Loucy (cell line): ENCODE data around the gene CIDEA.
"Not testable (repeated sequence)": the region's sequence is repeated elsewhere in the genome, so short reads cannot be mapped to it uniquely, and the experiment has no call there.

ENCODE experiments used
- H2AFZ ChIP-seq: fragments of 200-600 bp; sonication (generic); 2 replicates; pipeline ENCODE4 v1.6.0; 2016; ENCODE audit warnings: antibody characterized with exemption, mild to moderate bottlenecking, low read length, moderate library complexity
- H3F3A ChIP-seq: fragments of 200-600 bp; 2 replicates; pipeline ENCODE4 v1.6.0; 2016; ENCODE audit warnings: antibody characterized with exemption, low read depth, mild to moderate bottlenecking
- H3K27me3 ChIP-seq: fragments of 200-600 bp; sonication (generic); 2 replicates; pipeline ENCODE4 v1.6.1; 2014; ENCODE audit warnings: low read length, mild to moderate bottlenecking; ENCODE audit not compliant: insufficient read depth, poor library complexity, severe bottlenecking
- H3K36me3 ChIP-seq: fragments of 200-600 bp; sonication (generic); 2 replicates; pipeline ENCODE4 v1.6.1; 2016; ENCODE audit warnings: low read length; ENCODE audit not compliant: insufficient read depth
- H3K4me1 ChIP-seq: fragments of 200-600 bp; sonication (generic); 2 replicates; pipeline ENCODE4 v1.5.1; 2014; ENCODE audit warnings: low read length, mild to moderate bottlenecking; ENCODE audit not compliant: insufficient read depth, poor library complexity, severe bottlenecking
- H3K4me2 ChIP-seq: fragments of 200-600 bp; sonication (generic); 2 replicates; pipeline ENCODE4 v1.6.0; 2014; ENCODE audit warnings: antibody characterized with exemption, low read length, low read depth, mild to moderate bottlenecking; ENCODE audit not compliant: poor library complexity, severe bottlenecking
- H3K4me3 ChIP-seq: fragments of 200-600 bp; sonication (generic); 2 replicates; pipeline ENCODE4 v1.5.1; 2014; ENCODE audit warnings: low read length, mild to moderate bottlenecking, mixed read lengths; ENCODE audit not compliant: poor library complexity, severe bottlenecking
- H3K79me2 ChIP-seq: fragments of 200-600 bp; sonication (generic); 2 replicates; pipeline ENCODE4 v1.6.1; 2014; ENCODE audit warnings: low read length; ENCODE audit not compliant: insufficient read depth
- H3K9ac ChIP-seq: fragments of 200-600 bp; sonication (generic); 2 replicates; pipeline ENCODE4 v1.6.0; 2014; ENCODE audit warnings: mild to moderate bottlenecking, low read depth, low read length, moderate library complexity; ENCODE audit not compliant: poor library complexity, severe bottlenecking
- H3K9me2 ChIP-seq: fragments of 200-600 bp; sonication (generic); replicated peaks from 2 replicates; pipeline ENCODE4 v1.6.1; 2016; ENCODE audit warnings: low read depth, low read length, mixed read lengths
- H3K9me3 ChIP-seq: fragments of 200-600 bp; sonication (generic); 2 replicates; pipeline ENCODE4 v1.6.1; 2014; ENCODE audit warnings: mild to moderate bottlenecking, antibody characterized with exemption, low read length, low read depth; ENCODE audit not compliant: insufficient read depth
- H4K20me1 ChIP-seq: fragments of 200-600 bp; sonication (generic); 2 replicates; pipeline ENCODE4 v1.6.0; 2014; ENCODE audit warnings: antibody characterized with exemption, low read length, mild to moderate bottlenecking; ENCODE audit not compliant: insufficient read depth, poor library complexity, severe bottlenecking
- CTCF ChIP-seq: fragments of 200-600 bp; sonication (generic); conservative IDR thresholded peaks from 2 replicates; pipeline ENCODE4 v1.5.1; 2014; ENCODE audit warnings: mild to moderate bottlenecking, antibody characterized with exemption, low read length
- EZH2phosphoT487 ChIP-seq: fragments of 200-600 bp; IDR thresholded peaks from 2 replicates; pipeline ENCODE4 v1.6.1; 2018; ENCODE audit warnings: antibody characterized with exemption, mild to moderate bottlenecking, moderate library complexity, borderline replicate concordance

The CIDEA gene

GRCh38 chr18:12238826-12239225 is 15.3 kb upstream of the CIDEA start:
- H3K4me2 ChIP-seq = no peak overlapping the region
- no peaks in the 10 kb centered on the region for H3K9me2 ChIP-seq
- TF ChIP-seq CTCF = no peak
- no peak for TF ChIP-seq EZH2phosphoT487

GRCh38 chr18:12239431-12239830 is 14.7 kb upstream of the CIDEA start:
- Histone ChIP-seq H3K27me3 (no peaks in the 10 kb centered on the region), H3K36me3 (no peaks in the 10 kb centered on the region), H3K9ac (no peak overlapping the region), H3K4me3 (no peak overlapping the region), H3K79me2 (no peaks in the 10 kb centered on the region), H4K20me1 (no peaks in the 10 kb centered on the region), H3K4me1 (no peaks in the 10 kb centered on the region), H3K9me2 (no peaks in the 10 kb centered on the region), H3K9me3 (no peaks in the 10 kb centered on the region), H3K4me2 (no peak overlapping the region), H2AFZ (no peak overlapping the region), H3F3A (no peaks in the 10 kb centered on the region)
- no peak for TF ChIP-seq CTCF
- no peak for TF ChIP-seq EZH2phosphoT487

More at GRCh38 chr18:12238826-12239225, 15.3 kb upstream of the CIDEA start:
- Histone ChIP-seq H4K20me1 (no peaks in the 10 kb centered on the region), H3K36me3 (no peaks in the 10 kb centered on the region), H3K4me1 (no peaks in the 10 kb centered on the region), H3K27me3 (no peaks in the 10 kb centered on the region), H3F3A (no peaks in the 10 kb centered on the region), H3K9ac (no peak overlapping the region), H2AFZ (no peak overlapping the region), H3K4me3 (no peak overlapping the region), H3K9me3 (no peaks in the 10 kb centered on the region), H3K79me2 (no peaks in the 10 kb centered on the region)

- Histone ChIP-seq H3F3A (no peaks in the 10 kb centered on the region), H3K4me3 (no peak overlapping the region), H3K79me2 (no peaks in the 10 kb centered on the region), H3K36me3 (no peaks in the 10 kb centered on the region), H3K27me3 (no peaks in the 10 kb centered on the region), H3K9me2 (no peaks in the 10 kb centered on the region), H3K9me3 (no peaks in the 10 kb centered on the region), H2AFZ (no peak overlapping the region), H3K4me1 (no peaks in the 10 kb centered on the region), H3K9ac (no peak overlapping the region), H3K4me2 (no peak overlapping the region), H4K20me1 (no peaks in the 10 kb centered on the region)
- TF ChIP-seq EZH2phosphoT487 = no peak
- TF ChIP-seq CTCF = no peak
These were observed 11.4 kb upstream of the CIDEA start for GRCh38 chr18:12242658-12243260.

GRCh38 chr18:12243272-12243671 is 10.9 kb upstream of the CIDEA start:
- H2AFZ ChIP-seq, H3K27me3 ChIP-seq, H4K20me1 ChIP-seq, H3K79me2 ChIP-seq, H3K9ac ChIP-seq, H3K9me3 ChIP-seq, H3F3A ChIP-seq, H3K4me1 ChIP-seq, H3K9me2 ChIP-seq, H3K4me2 ChIP-seq, H3K36me3 ChIP-seq, H3K4me3 ChIP-seq: not testable (repeated sequence)
